ENCODE results near the gene SLCO2B1. TPM values are rescaled to one million over a fixed set of nuclear protein-coding genes. Genes with fewer than 3 reads are reported as not detected.

Gene SLCO2B1
- total and polyA plus RNA-seq, 2 experiments from 2014 or later = not detected

DNA sequence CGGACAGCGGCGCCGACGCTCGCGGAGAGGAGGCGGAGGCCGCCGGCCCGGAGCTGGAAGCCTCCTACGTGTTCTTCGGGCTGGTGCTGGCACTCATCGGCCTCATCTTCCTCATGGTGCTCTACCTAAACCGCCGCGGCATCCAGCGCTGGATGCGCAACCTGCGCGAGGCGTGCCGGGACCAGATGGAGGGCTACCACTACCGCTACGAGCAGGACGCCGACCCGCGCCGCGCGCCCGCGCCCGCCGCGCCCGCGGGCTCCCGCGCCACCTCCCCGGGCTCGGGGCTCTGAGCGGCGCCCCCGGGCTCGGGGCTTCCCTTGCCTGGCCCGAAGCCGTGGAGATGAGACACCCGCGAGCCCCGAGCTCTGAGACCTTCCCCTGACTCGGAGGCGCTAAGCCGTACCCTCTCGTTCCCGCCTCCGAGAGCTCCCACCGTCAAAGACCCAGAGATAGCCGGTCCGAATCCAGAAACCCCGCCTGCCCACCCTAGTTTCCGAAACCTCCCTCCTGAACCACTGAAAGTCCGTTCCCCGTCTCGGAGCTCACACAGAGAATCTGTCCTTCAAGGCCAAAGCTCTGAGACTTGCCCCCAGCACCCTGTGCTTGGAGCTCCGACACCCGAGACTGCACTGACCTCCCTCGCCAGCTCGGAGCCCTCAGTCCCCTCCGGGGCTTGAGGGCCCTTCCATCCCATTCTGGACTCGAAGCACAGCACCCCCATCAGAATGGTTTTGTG lies 91.2 kb downstream of the SLCO2B1 start:
- H3K9me2 ChIP-seq (ENCODE audit: insufficient read depth) = 0 out of 2 replicates have a peak, but pooled peaks cover 2% of the 10 kb centered on the region
- H3K27ac Mint-ChIP-seq = no peak overlapping the region
- no peaks in the 10 kb centered on the region for H3K36me3 ChIP-seq (ENCODE audit: insufficient read depth)
- DNase-seq (ENCODE audit: low spot score) = peak; percentile 34
- H3K36me3 Mint-ChIP-seq (ENCODE audit: low read depth) = no peaks in the 10 kb centered on the region
- H4K20me1 ChIP-seq (replicated peaks; ENCODE audit: insufficient read depth) = no peaks in the 10 kb centered on the region
- peak overlapping the region; percentile 86 for H3K4me2 ChIP-seq
- H3K9me3 Mint-ChIP-seq = no peaks in the 10 kb centered on the region
- H3K4me1 ChIP-seq (ENCODE audit: insufficient read depth) = peaks cover 14% of the 10 kb centered on the region; the same call in 1 of the 2 replicates
- H3K4me1 Mint-ChIP-seq = peaks cover 28% of the 10 kb centered on the region
- H3F3A ChIP-seq (replicated peaks; ENCODE audit: low read depth) = no peaks in the 10 kb centered on the region
- H3K27me3 ChIP-seq (ENCODE audit: insufficient read depth) = peaks cover 59% of the 10 kb centered on the region
- H3K79me2 ChIP-seq (replicated peaks; ENCODE audit: insufficient read depth) = no peaks in the 10 kb centered on the region
- ATAC-seq = peak; percentile 4
- no peak overlapping the region for H3K27ac ChIP-seq (ENCODE audit: low read depth)
- H3K27me3 Mint-ChIP-seq (ENCODE audit: insufficient read depth, low read depth, poor library complexity) = peaks cover 48% of the 10 kb centered on the region
- peak overlapping the region; percentile 72 for H3K4me3 Mint-ChIP-seq
- H3K4me3 ChIP-seq = peak overlapping the region; percentile 63
- peak overlapping the region; percentile 94 for H2AFZ ChIP-seq
- TF ChIP-seq EZH2 (IDR thresholded peaks at IDR 0.05; ENCODE audit: low read depth, unreplicated experiment) (peak; percentile 70), NANOG (IDR thresholded peaks at IDR 0.05; ENCODE audit: borderline replicate concordance) (no peak)

DNA sequence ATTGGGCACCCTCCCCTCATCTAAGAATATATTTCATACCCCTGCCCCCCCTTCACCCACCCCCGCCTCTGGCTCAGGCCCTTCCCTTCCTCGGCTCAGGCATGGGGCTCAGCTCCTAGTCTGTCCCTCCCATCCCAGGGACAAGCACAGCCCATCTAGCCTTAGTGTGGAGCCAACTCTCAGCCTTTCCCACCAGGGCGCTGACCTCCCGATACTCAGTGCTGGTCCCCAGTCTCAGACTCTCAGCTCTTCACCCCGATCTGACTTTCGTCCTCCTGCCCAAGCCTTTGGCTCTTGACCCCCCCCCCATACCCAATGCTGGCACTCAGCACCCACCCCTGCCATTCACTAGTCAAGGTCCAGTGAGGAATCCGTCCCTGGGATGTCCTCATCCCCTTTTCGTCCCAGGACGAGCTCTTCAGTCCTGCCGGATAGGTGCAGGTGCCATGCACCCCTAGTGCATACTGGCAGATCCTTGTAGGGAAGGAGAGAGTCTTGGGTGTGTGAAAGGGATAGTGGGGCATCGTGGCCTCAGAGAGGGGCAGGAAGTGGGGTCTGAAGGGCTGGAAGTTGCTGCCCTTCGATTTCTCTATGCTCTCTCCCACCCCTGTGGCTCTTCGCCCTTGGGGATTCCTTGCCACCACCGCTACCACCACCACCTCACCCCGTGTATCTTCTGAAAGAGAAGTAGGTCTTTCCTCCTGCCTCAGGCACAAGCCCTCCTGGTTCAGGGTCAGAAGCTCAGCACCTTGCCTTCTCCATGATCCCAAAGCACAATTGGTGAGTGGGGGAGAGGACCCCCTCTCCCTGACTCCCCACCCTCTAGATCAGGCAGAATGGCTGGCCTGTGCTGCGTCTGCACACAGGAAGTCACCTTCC lies 92.1 kb downstream of the SLCO2B1 start:
- no peaks in the 10 kb centered on the region for H3F3A ChIP-seq (replicated peaks; ENCODE audit: low read depth)
- 0 out of 2 replicates have a peak, but pooled peaks cover 2% of the 10 kb centered on the region for H3K9me2 ChIP-seq (ENCODE audit: insufficient read depth)
- Mint-ChIP-seq H3K27ac (no peak overlapping the region), H3K4me3 (peak overlapping the region; percentile 72), H3K36me3 (ENCODE audit: low read depth) (no peaks in the 10 kb centered on the region), H3K4me1 (peaks cover 21% of the 10 kb centered on the region), H3K9me3 (no peaks in the 10 kb centered on the region), H3K27me3 (ENCODE audit: insufficient read depth, low read depth, poor library complexity) (peaks cover 48% of the 10 kb centered on the region)
- ATAC-seq = no peak
- no peaks in the 10 kb centered on the region for H4K20me1 ChIP-seq (replicated peaks; ENCODE audit: insufficient read depth)
- H3K4me2 ChIP-seq = no peak overlapping the region; the same call in 1 of the 2 replicates
- no peak for DNase-seq (ENCODE audit: low spot score)
- H3K4me3 ChIP-seq = peak overlapping the region; percentile 63; the same call in 1 of the 2 replicates
- H3K27ac ChIP-seq (ENCODE audit: low read depth) = no peak overlapping the region
- TF ChIP-seq, protein P1, sequence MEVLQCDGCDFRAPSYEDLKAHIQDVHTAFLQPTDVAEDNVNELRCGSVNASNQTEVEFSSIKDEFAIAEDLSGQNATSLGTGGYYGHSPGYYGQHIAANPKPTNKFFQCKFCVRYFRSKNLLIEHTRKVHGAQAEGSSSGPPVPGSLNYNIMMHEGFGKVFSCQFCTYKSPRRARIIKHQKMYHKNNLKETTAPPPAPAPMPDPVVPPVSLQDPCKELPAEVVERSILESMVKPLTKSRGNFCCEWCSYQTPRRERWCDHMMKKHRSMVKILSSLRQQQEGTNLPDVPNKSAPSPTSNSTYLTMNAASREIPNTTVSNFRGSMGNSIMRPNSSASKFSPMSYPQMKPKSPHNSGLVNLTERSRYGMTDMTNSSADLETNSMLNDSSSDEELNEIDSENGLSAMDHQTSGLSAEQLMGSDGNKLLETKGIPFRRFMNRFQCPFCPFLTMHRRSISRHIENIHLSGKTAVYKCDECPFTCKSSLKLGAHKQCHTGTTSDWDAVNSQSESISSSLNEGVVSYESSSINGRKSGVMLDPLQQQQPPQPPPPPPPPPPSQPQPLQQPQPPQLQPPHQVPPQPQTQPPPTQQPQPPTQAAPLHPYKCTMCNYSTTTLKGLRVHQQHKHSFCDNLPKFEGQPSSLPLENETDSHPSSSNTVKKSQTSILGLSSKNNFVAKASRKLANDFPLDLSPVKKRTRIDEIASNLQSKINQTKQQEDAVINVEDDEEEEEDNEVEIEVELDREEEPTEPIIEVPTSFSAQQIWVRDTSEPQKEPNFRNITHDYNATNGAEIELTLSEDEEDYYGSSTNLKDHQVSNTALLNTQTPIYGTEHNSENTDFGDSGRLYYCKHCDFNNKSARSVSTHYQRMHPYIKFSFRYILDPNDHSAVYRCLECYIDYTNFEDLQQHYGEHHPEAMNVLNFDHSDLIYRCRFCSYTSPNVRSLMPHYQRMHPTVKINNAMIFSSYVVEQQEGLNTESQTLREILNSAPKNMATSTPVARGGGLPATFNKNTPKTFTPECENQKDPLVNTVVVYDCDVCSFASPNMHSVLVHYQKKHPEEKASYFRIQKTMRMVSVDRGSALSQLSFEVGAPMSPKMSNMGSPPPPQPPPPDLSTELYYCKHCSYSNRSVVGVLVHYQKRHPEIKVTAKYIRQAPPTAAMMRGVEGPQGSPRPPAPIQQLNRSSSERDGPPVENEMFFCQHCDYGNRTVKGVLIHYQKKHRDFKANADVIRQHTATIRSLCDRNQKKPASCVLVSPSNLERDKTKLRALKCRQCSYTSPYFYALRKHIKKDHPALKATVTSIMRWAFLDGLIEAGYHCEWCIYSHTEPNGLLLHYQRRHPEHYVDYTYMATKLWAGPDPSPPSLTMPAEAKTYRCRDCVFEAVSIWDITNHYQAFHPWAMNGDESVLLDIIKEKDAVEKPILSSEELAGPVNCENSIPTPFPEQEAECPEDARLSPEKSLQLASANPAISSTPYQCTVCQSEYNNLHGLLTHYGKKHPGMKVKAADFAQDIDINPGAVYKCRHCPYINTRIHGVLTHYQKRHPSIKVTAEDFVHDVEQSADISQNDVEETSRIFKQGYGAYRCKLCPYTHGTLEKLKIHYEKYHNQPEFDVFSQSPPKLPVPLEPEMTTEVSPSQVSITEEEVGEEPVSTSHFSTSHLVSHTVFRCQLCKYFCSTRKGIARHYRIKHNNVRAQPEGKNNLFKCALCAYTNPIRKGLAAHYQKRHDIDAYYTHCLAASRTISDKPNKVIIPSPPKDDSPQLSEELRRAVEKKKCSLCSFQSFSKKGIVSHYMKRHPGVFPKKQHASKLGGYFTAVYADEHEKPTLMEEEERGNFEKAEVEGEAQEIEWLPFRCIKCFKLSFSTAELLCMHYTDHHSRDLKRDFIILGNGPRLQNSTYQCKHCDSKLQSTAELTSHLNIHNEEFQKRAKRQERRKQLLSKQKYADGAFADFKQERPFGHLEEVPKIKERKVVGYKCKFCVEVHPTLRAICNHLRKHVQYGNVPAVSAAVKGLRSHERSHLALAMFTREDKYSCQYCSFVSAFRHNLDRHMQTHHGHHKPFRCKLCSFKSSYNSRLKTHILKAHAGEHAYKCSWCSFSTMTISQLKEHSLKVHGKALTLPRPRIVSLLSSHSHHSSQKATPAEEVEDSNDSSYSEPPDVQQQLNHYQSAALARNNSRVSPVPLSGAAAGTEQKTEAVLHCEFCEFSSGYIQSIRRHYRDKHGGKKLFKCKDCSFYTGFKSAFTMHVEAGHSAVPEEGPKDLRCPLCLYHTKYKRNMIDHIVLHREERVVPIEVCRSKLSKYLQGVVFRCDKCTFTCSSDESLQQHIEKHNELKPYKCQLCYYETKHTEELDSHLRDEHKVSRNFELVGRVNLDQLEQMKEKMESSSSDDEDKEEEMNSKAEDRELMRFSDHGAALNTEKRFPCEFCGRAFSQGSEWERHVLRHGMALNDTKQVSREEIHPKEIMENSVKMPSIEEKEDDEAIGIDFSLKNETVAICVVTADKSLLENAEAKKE (CRISPR knock-in tag; IDR thresholded peaks at IDR 0.05) = no peak
- no peak for TF ChIP-seq ZNF331 (CRISPR knock-in tag; IDR thresholded peaks at IDR 0.05; ENCODE audit: low read depth)
- H3K79me2 ChIP-seq (replicated peaks; ENCODE audit: insufficient read depth) = no peaks in the 10 kb centered on the region
- H3K27me3 ChIP-seq (ENCODE audit: insufficient read depth) = peaks cover 59% of the 10 kb centered on the region
- peaks cover 14% of the 10 kb centered on the region; the same call in 1 of the 2 replicates for H3K4me1 ChIP-seq (ENCODE audit: insufficient read depth)
- no peaks in the 10 kb centered on the region for H3K36me3 ChIP-seq (ENCODE audit: insufficient read depth)
- H2AFZ ChIP-seq = no peak overlapping the region; the same call in 1 of the 2 replicates
